ENCODE measurements around the gene FCHO2. TPM values are rescaled to one million over a fixed set of nuclear protein-coding genes. Genes with fewer than 3 reads are reported as not detected.

The FCHO2 gene
- total and polyA plus RNA-seq, 2 donors (not counting 3 experiments of a cell fraction or from before 2014, with no cell fraction given): 12.0 to 25.2 TPM

DNA sequence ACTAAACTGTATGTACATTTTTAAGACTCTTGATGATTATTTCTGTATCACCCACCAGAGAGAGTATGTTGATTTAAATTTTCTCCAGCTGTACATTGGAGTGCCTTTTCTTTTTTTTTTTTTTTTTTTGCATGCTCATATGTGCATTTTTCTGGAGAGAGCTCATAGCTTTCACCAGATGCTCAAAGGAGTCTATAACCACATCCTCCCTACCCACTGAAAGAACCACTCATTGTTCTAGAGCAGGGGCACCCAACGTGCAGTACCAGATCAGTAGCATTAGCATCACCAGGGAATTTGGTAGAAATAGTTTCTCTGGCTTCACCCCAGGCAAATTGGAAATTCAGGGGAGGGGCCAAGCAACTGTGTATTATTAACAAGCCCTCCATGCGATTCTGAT lies 110.6 kb downstream of the FCHO2 start:
- no peak for FAIRE-seq
- BruUV-seq (replicated peaks): no TSS peak
- H3K4me1 ChIP-seq (ENCODE audit: control insufficient read depth, extremely low read depth, insufficient read depth, low read length): peaks cover 7% of the 10 kb centered on the region
- H3K36me3 ChIP-seq (ENCODE audit: control insufficient read depth in 2 of 2, extremely low read depth in 1 of 2, insufficient read depth in 2 of 2, low read length in 2 of 2): peaks cover 2 to 5% of the 10 kb centered on the region in 2 experiments
- no peaks in the 10 kb centered on the region for H3K9me1 ChIP-seq (replicated peaks; ENCODE audit: control insufficient read depth, extremely low read depth, insufficient read depth, low read length)
- no peak overlapping the region for H3K4me3 ChIP-seq (replicated peaks in 1 of 3; ENCODE audit: insufficient read depth in 1 of 3, low read depth in 1 of 3, low read length in 3 of 3)
- H2AFZ ChIP-seq (ENCODE audit: low read depth, low read length): no peak overlapping the region
- H3K9me3 ChIP-seq (replicated peaks; ENCODE audit: control insufficient read depth, insufficient read depth, low read length): no peaks in the 10 kb centered on the region
- no peak overlapping the region for H3K9ac ChIP-seq (replicated peaks; ENCODE audit: extremely low read depth, insufficient read depth, low read length)
- no peak overlapping the region for H3K4me2 ChIP-seq (ENCODE audit: insufficient read depth, low read length)
- TF ChIP-seq EZH2 (IDR thresholded peaks at IDR 0.05; ENCODE audit: borderline replicate concordance, low read depth, low read length, severe bottlenecking) (no peak), JUN (IDR thresholded peaks at IDR 0.05; ENCODE audit: borderline replicate concordance, insufficient read depth, insufficient read length, low read depth) (no peak), MYC (IDR thresholded peaks at IDR 0.05; ENCODE audit: low read depth, low read length) (no peak), POLR2AphosphoS5 (IDR thresholded peaks at IDR 0.05; ENCODE audit: insufficient read depth, low read depth, low read length) (no peak), POLR2A (IDR thresholded peaks at IDR 0.05; ENCODE audit: low read depth, low read length) (no peak), FOS (IDR thresholded peaks at IDR 0.05; ENCODE audit: borderline replicate concordance, insufficient read depth, low read length) (no peak), GATA2 (IDR thresholded peaks at IDR 0.05; ENCODE audit: insufficient read depth, insufficient read length, low read depth, low read length) (no peak)
- TF ChIP-seq, protein P1, sequence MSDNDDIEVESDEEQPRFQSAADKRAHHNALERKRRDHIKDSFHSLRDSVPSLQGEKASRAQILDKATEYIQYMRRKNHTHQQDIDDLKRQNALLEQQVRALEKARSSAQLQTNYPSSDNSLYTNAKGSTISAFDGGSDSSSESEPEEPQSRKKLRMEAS (IDR thresholded peaks at IDR 0.05; ENCODE audit: insufficient read depth, insufficient read length): no peak
- TF ChIP-seq, protein P2, sequence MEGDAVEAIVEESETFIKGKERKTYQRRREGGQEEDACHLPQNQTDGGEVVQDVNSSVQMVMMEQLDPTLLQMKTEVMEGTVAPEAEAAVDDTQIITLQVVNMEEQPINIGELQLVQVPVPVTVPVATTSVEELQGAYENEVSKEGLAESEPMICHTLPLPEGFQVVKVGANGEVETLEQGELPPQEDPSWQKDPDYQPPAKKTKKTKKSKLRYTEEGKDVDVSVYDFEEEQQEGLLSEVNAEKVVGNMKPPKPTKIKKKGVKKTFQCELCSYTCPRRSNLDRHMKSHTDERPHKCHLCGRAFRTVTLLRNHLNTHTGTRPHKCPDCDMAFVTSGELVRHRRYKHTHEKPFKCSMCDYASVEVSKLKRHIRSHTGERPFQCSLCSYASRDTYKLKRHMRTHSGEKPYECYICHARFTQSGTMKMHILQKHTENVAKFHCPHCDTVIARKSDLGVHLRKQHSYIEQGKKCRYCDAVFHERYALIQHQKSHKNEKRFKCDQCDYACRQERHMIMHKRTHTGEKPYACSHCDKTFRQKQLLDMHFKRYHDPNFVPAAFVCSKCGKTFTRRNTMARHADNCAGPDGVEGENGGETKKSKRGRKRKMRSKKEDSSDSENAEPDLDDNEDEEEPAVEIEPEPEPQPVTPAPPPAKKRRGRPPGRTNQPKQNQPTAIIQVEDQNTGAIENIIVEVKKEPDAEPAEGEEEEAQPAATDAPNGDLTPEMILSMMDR (IDR thresholded peaks at IDR 0.05; ENCODE audit: extremely low read depth in 1 of 2, insufficient read depth in 1 of 2, low read depth in 1 of 2, low read length in 2 of 2): no peak
- H3K79me2 ChIP-seq (ENCODE audit: control insufficient read depth, insufficient read depth, low read length): no peaks in the 10 kb centered on the region
- ChIA-PET CTCF (interaction anchor here (0.6 to 2.0 kb wide), 4 partner anchors 8 to 135 kb away, joined by 3 to 5 read pairs (median 4); no protein-coding TSS in a partner anchor), POLR2A (no interaction called here)
- no peak overlapping the region for H3K27ac ChIP-seq (ENCODE audit: insufficient read depth, low read depth, low read length)
- no peaks in the 10 kb centered on the region for H4K20me1 ChIP-seq (replicated peaks; ENCODE audit: control insufficient read depth, extremely low read depth, insufficient read depth, low read length)
- intact Hi-C loops (cut with micrococcal nuclease) (no loop called here), dilution Hi-C loops (cut with MboI; ENCODE audit: extremely low pct_ligation_motif_present, low sequenced_read_pairs) (no loop called here)
- H3K27me3 ChIP-seq (ENCODE audit: control insufficient read depth in 2 of 2, insufficient read depth in 2 of 2, low read length in 2 of 2): no peaks in the 10 kb centered on the region
- DNase-seq (ENCODE audit: low read depth, low spot score): no peak
